HUES6 (cell line): ENCODE data around the gene BRCA2.

ENCODE experiments used
- H3K27ac ChIP-seq: 2 replicates; pipeline ENCODE4 v1.7.0; 2013; ENCODE audit warnings: low read depth, mild to moderate bottlenecking, low read length, inconsistent platforms
- H3K27me3 ChIP-seq: 2 replicates; pipeline ENCODE4 v1.6.1; 2013; ENCODE audit warnings: low read length; ENCODE audit not compliant: control insufficient read depth, insufficient read depth
- H3K36me3 ChIP-seq: 2 replicates; pipeline ENCODE4 v1.6.1; 2013; ENCODE audit warnings: low read length; ENCODE audit not compliant: control insufficient read depth, insufficient read depth
- H3K4me1 ChIP-seq: 2 replicates; pipeline ENCODE4 v1.6.1; 2013; ENCODE audit warnings: low read length; ENCODE audit not compliant: control insufficient read depth, insufficient read depth
- H3K4me3 ChIP-seq: 2 replicates; pipeline ENCODE4 v1.5.1; 2013; ENCODE audit warnings: low read depth, low read length
- H3K9ac ChIP-seq: one replicate; pipeline ENCODE4 v1.6.1; 2013; ENCODE audit warnings: mild to moderate bottlenecking, low read length
- H3K9me3 ChIP-seq: 2 replicates; pipeline ENCODE4 v1.6.1; 2013; ENCODE audit warnings: low read depth, low read length; ENCODE audit not compliant: control insufficient read depth, insufficient read depth

The BRCA2 gene

DNA sequence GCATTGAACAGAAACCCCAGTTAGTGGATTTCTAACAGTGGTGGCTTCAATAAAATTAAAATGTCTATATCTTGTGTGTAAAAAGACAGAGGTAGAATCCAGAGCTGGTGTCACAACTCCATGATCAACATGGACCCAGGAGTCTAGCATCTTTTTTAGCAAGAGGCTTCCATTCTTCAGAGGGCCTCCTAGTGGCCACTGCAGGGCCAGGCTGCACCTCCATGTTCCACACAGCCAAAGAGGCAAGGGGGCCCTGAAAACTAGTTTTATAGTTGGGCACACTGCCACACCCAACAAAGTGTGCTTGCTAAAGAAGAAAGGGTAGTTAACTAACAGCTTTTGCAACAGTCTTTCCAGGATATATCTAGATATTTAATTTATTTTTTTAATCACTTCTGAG lies 99.7 kb downstream of the BRCA2 start:
- Histone ChIP-seq H3K9ac (no peak overlapping the region), H3K27me3 (no peaks in the 10 kb centered on the region), H3K9me3 (peaks cover 18% of the 10 kb centered on the region), H3K36me3 (no peaks in the 10 kb centered on the region), H3K4me3 (no peak overlapping the region), H3K4me1 (peaks cover 4% of the 10 kb centered on the region; the same call in 1 of the 2 replicates), H3K27ac (no peak overlapping the region)

GRCh38 chr13:32417995-32418394 lies 102.7 kb downstream of the BRCA2 start:
- H3K9ac ChIP-seq, result no peak overlapping the region
- H3K27ac ChIP-seq, result no peak overlapping the region
- H3K27me3 ChIP-seq, result no peaks in the 10 kb centered on the region
- H3K4me1 ChIP-seq, result no peaks in the 10 kb centered on the region
- no peak overlapping the region for H3K4me3 ChIP-seq
- peaks cover 21% of the 10 kb centered on the region for H3K9me3 ChIP-seq
- H3K36me3 ChIP-seq, result no peaks in the 10 kb centered on the region

DNA sequence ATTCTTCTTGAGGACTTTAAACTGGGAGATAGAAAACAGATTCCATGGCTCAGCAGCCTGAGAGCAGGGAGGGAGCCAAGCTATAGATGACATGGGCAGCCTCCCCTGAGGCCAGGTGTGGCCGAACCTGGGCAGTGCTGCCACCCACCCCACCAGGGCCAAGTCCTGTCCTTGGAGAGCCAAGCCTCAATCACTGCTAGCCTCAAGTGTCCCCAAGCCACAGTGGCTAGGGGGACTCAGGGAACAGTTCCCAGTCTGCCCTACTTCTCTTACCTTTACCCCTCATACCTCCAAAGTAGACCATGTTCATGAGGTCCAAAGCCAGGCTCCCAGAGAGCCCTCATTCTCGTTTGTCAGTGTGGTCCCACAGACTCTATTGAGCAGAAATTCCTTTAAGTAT lies 104.6 kb downstream of the BRCA2 start:
- H3K4me1 ChIP-seq, result no peaks in the 10 kb centered on the region

DNA sequence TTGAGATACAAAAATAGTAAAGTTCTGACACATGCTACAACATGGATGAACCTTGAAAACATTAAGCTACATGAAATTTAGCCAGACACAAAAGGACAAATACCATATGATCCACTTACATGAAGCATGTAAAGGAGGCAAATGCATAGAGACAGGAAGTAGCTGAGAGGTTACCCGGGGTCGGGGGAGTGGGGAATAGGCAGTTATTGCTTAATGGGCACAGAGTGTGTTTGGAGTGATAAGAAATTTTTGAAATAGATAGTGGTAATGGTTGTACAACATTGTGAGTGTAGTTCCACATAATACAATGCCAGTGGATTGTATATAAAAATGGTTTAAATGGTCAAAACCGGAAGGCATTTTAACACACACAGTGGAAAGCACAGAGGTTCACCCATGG lies 108.3 kb downstream of the BRCA2 start:
- H3K36me3 ChIP-seq, result no peaks in the 10 kb centered on the region
- H3K4me1 ChIP-seq, result peaks cover 10% of the 10 kb centered on the region
- no peak overlapping the region for H3K27ac ChIP-seq
- H3K4me3 ChIP-seq, result no peak overlapping the region
- no peak overlapping the region for H3K9ac ChIP-seq
- H3K9me3 ChIP-seq, result peaks cover 10% of the 10 kb centered on the region
- H3K27me3 ChIP-seq, result peaks cover 17% of the 10 kb centered on the region

More for the DNA sequence above, 104.6 kb downstream of the BRCA2 start:
- Histone ChIP-seq H3K9ac (no peak overlapping the region), H3K27ac (no peak overlapping the region), H3K9me3 (peaks cover 21% of the 10 kb centered on the region), H3K36me3 (no peaks in the 10 kb centered on the region), H3K4me3 (no peak overlapping the region), H3K27me3 (no peaks in the 10 kb centered on the region)

DNA sequence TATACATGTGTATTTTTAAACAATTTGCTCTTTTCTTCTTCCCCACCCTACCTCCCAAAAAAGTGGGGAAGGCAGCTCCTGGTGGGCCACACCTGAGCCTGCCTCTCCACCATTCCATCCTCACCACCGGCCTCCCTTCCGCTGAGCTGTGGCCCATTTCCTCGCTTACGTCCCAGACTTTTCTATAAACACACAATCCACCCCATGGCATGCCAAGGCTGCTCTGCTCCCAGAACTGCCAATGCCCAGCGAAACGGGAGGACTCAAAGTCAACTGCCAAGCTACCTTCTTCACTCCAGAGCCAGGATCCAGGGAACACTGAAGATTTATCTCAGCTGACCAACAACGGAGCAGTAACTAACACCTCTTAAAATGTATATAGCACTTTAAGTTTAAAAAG lies 109.8 kb downstream of the BRCA2 start:
- Histone ChIP-seq H3K4me1 (peaks cover 14% of the 10 kb centered on the region), H3K27me3 (peaks cover 17% of the 10 kb centered on the region), H3K36me3 (no peaks in the 10 kb centered on the region), H3K9ac (no peak overlapping the region), H3K9me3 (0 out of 2 replicates have a peak, but pooled peaks cover 1% of the 10 kb centered on the region), H3K4me3 (no peak overlapping the region), H3K27ac (no peak overlapping the region)

GRCh38 chr13:32426191-32426989 lies 111.1 kb downstream of the BRCA2 start:
- Histone ChIP-seq H3K9ac (peak overlapping the region; percentile 5), H3K4me1 (peaks cover 14% of the 10 kb centered on the region), H3K9me3 (no peaks in the 10 kb centered on the region), H3K4me3 (peak overlapping the region; percentile 86), H3K27ac (no peak overlapping the region), H3K36me3 (no peaks in the 10 kb centered on the region), H3K27me3 (peaks cover 17% of the 10 kb centered on the region)

- Histone ChIP-seq H3K4me3 (peak overlapping the region; percentile 86), H3K4me1 (peaks cover 14% of the 10 kb centered on the region), H3K9me3 (no peaks in the 10 kb centered on the region), H3K27ac (no peak overlapping the region), H3K27me3 (peaks cover 17% of the 10 kb centered on the region), H3K36me3 (no peaks in the 10 kb centered on the region), H3K9ac (peak overlapping the region; percentile 5)
Measured at GRCh38 chr13:32426990-32427851, 111.9 kb downstream of the BRCA2 start.

GRCh38 chr13:32427852-32428580 lies 112.7 kb downstream of the BRCA2 start, which contains the start of gene N4BP2L1:
Gene N4BP2L1, minus strand, starts transcription at chr13:32428130. Its CDS starts 48 bp downstream, at chr13:32428082.
- no peaks in the 10 kb centered on the region for H3K36me3 ChIP-seq
- peaks cover 14% of the 10 kb centered on the region for H3K4me1 ChIP-seq
- peak within 1 kb of the TSS; percentile 37 for H3K9ac ChIP-seq
- H3K4me3 ChIP-seq, result peak within 1 kb of the TSS; percentile 86
- H3K9me3 ChIP-seq, result no peaks in the 10 kb centered on the region
- H3K27ac ChIP-seq, result no peak within 1 kb of the TSS
- H3K27me3 ChIP-seq, result peaks cover 17% of the 10 kb centered on the region

- Histone ChIP-seq H3K9me3 (no peaks in the 10 kb centered on the region), H3K4me3 (peak overlapping the region; percentile 86), H3K4me1 (peaks cover 14% of the 10 kb centered on the region), H3K27me3 (peaks cover 17% of the 10 kb centered on the region), H3K27ac (no peak overlapping the region), H3K36me3 (no peaks in the 10 kb centered on the region), H3K9ac (no peak overlapping the region)
Measured at GRCh38 chr13:32428581-32429432, 113.5 kb downstream of the BRCA2 start.

GRCh38 chr13:32429433-32429909 lies 114.2 kb downstream of the BRCA2 start:
- Histone ChIP-seq H3K9me3 (no peaks in the 10 kb centered on the region), H3K27me3 (peaks cover 17% of the 10 kb centered on the region), H3K9ac (no peak overlapping the region), H3K4me3 (no peak overlapping the region), H3K4me1 (peaks cover 14% of the 10 kb centered on the region), H3K36me3 (no peaks in the 10 kb centered on the region), H3K27ac (no peak overlapping the region)
